Small intestine (tissue), 7 donors: ENCODE measurements around the gene TMEM263. TPM values are rescaled to one million over a fixed set of nuclear protein-coding genes. Genes with fewer than 3 reads are reported as not detected.
A peak's percentile ranks its signal among the peaks of the same experiment; 100 is the strongest.

ENCODE experiments used
- DNase-seq, 2 donors: peaks; one replicate each; pipeline versions ENCODE4 v3.0.0 to v3.0.0-alpha.2; 2013
- FAIRE-seq: peaks from 2 replicates; lab custom pipeline; 2012; peaks lifted over from hg19 to GRCh38; lab: Jason Lieb, UNC
- H3K27ac ChIP-seq, 3 donors: one replicate each; pipeline ENCODE4 v1.5.1; 2013; ENCODE audit warnings: low read length in 2 of 3, mild to moderate bottlenecking in 2 of 3, control low read depth in 1 of 3, inconsistent platforms in 1 of 3, low read depth in 1 of 3, moderate library complexity in 1 of 3
- H3K27me3 ChIP-seq, 3 donors: one replicate each; pipeline ENCODE4 v1.6.1; 2013; ENCODE audit warnings: low read length in 3 of 3, inconsistent platforms in 1 of 3; ENCODE audit not compliant: control insufficient read depth in 3 of 3, insufficient read depth in 3 of 3
- H3K36me3 ChIP-seq, 3 donors: one replicate each; pipeline ENCODE4 v1.6.1; 2013; ENCODE audit warnings: low read length in 3 of 3, inconsistent platforms in 1 of 3, low read depth in 1 of 3, mild to moderate bottlenecking in 1 of 3, moderate library complexity in 1 of 3; ENCODE audit not compliant: control insufficient read depth in 3 of 3, insufficient read depth in 2 of 3
- H3K4me1 ChIP-seq, 3 donors: one replicate each; pipeline ENCODE4 v1.6.1; 2013; ENCODE audit warnings: low read length in 2 of 3, inconsistent platforms in 1 of 3, low read depth in 1 of 3, mild to moderate bottlenecking in 1 of 3, moderate library complexity in 1 of 3; ENCODE audit not compliant: control insufficient read depth in 3 of 3, insufficient read depth in 2 of 3
- H3K4me3 ChIP-seq, 3 donors: one replicate each; pipeline ENCODE4 v1.5.1; 2013; ENCODE audit warnings: low read length in 3 of 3, control low read depth in 1 of 3, inconsistent platforms in 1 of 3, low read depth in 1 of 3, mild to moderate bottlenecking in 1 of 3, moderate library complexity in 1 of 3
- H3K9me3 ChIP-seq, 2 donors: one replicate each; pipeline ENCODE4 v1.6.1; 2013; ENCODE audit warnings: low read depth in 1 of 2, low read length in 1 of 2; ENCODE audit not compliant: control insufficient read depth in 2 of 2, insufficient read depth in 1 of 2
- WGBS, 3 donors: extraction: QIAGEN DNeasy Blood & Tissue Kit; methylation state at CpG; one replicate each; pipeline ENCODE4 v1.1.7; 2013; 5-methylcytosine and 5-hydroxymethylcytosine counted together
- polyA plus RNA-seq, 4 donors: library from polyadenylated mRNA; stranded (reverse) in 3 of 4; unstranded in 1 of 4; fragments of 200-250 nt in 3 of 4; fragments of 120-200 nt in 1 of 4; gene quantifications; one replicate each; pipeline versions ENCODE4 v1.2.1 to v1.2.3, GENCODE V29; 2013
- donor health status: healthy with polysubstance abuse.
- donor health status: control.
- donor health status: control.
- donor health status: Bipolar disorder and iron deficiency.
- donor health status: healthy.

Gene TMEM263
- polyA plus RNA-seq, 4 donors, result 12.7 to 41.0 (median 20.5) TPM

- Histone ChIP-seq H3K27me3 (no peaks in the 10 kb centered on the region), H3K36me3 (no peaks in the 10 kb centered on the region), H3K4me3 (no peak overlapping the region), H3K4me1 (no peaks in the 10 kb centered on the region), H3K27ac (no peak overlapping the region), H3K9me3 (no peaks in the 10 kb centered on the region)
- DNase-seq (no peak), FAIRE-seq (no peak)
- 96 to 100% (median 100%) methylated on average over 1 of the region's 1 CpG for WGBS, 3 donors
Measured at GRCh38 chr12:106926657-106927056, 29.1 kb upstream of the TMEM263 start.

GRCh38 chr12:106934277-106934676 lies 21.4 kb upstream of the TMEM263 start:
- DNase-seq, result no peak
- no peaks in the 10 kb centered on the region for H3K36me3 ChIP-seq
- no peak for FAIRE-seq
- no peak overlapping the region for H3K27ac ChIP-seq
- H3K9me3 ChIP-seq, result no peaks in the 10 kb centered on the region
- WGBS, 3 donors, result 85 to 89% (median 86%) methylated on average over 3 of the region's 3 CpGs
- no peaks in the 10 kb centered on the region for H3K27me3 ChIP-seq
- H3K4me3 ChIP-seq, result no peak overlapping the region
- H3K4me1 ChIP-seq, result no peaks in the 10 kb centered on the region

- H3K4me3 ChIP-seq, result no peak overlapping the region
- WGBS, 3 donors, result 49 to 62% (median 62%) methylated on average over 6 of the region's 6 CpGs
- no peaks in the 10 kb centered on the region for H3K36me3 ChIP-seq
- FAIRE-seq, result no peak
- no peaks in the 10 kb centered on the region for H3K9me3 ChIP-seq
- peak in 1 of 2 donors; percentile 39 for DNase-seq
- H3K27ac ChIP-seq, result no peak overlapping the region
- no peaks in the 10 kb centered on the region for H3K27me3 ChIP-seq
- H3K4me1 ChIP-seq, result no peaks in the 10 kb centered on the region
Measured at GRCh38 chr12:106941481-106942156, 14.1 kb upstream of the TMEM263 start.

GRCh38 chr12:106942775-106943174 lies 12.9 kb upstream of the TMEM263 start:
- 73 to 97% (median 89%) methylated on average over 2 of the region's 2 CpGs for whole genome bisulfite sequencing, 3 donors
- no peak for FAIRE-seq
- H3K36me3 ChIP-seq, result no peaks in the 10 kb centered on the region
- no peaks in the 10 kb centered on the region for H3K4me1 ChIP-seq
- H3K4me3 ChIP-seq, result no peak overlapping the region
- H3K27ac ChIP-seq, result no peak overlapping the region
- no peaks in the 10 kb centered on the region for H3K27me3 ChIP-seq
- peaks cover 0 to 4% of the 10 kb centered on the region in 2 donors for H3K9me3 ChIP-seq
- no peak for DNase-seq

- H3K36me3 ChIP-seq, result no peaks in the 10 kb centered on the region
- WGBS, 3 donors, result 6 to 21% (median 18%) methylated on average over 1 of the region's 1 CpG
- peaks cover 0 to 11% of the 10 kb centered on the region in 2 donors for H3K9me3 ChIP-seq
- H3K27me3 ChIP-seq, result no peaks in the 10 kb centered on the region
- DNase-seq (no peak), FAIRE-seq (peak; percentile 90)
- no peak overlapping the region for H3K27ac ChIP-seq
- H3K4me1 ChIP-seq, result no peaks in the 10 kb centered on the region
- H3K4me3 ChIP-seq, result no peak overlapping the region
Measured at GRCh38 chr12:106945261-106945851, 10.4 kb upstream of the TMEM263 start.

- DNase-seq (no peak), FAIRE-seq (no peak)
- Histone ChIP-seq H3K27me3 (no peaks in the 10 kb centered on the region), H3K4me3 (no peak overlapping the region), H3K36me3 (no peaks in the 10 kb centered on the region), H3K9me3 (peaks cover 0 to 11% of the 10 kb centered on the region in 2 donors), H3K4me1 (no peaks in the 10 kb centered on the region), H3K27ac (no peak overlapping the region)
Measured at GRCh38 chr12:106947461-106947860, 8.2 kb upstream of the TMEM263 start.

GRCh38 chr12:106950591-106950990 lies 5.1 kb upstream of the TMEM263 start:
- Histone ChIP-seq H3K36me3 (no peaks in the 10 kb centered on the region), H3K27me3 (no peaks in the 10 kb centered on the region), H3K4me3 (no peak overlapping the region), H3K27ac (no peak overlapping the region), H3K9me3 (peaks cover 0 to 11% of the 10 kb centered on the region in 2 donors), H3K4me1 (peaks cover 0 to 3% (median 0%) of the 10 kb centered on the region in 3 donors)
- whole genome bisulfite sequencing, 3 donors, result 94 to 95% (median 95%) methylated on average over 5 of the region's 5 CpGs
- FAIRE-seq, result no peak
- DNase-seq, result no peak

- Histone ChIP-seq H3K4me1 (peaks cover 0 to 7% (median 0%) of the 10 kb centered on the region in 3 donors), H3K27ac (peak overlapping the region in 1 of 3 donors; percentile 36), H3K9me3 (peaks cover 0 to 5% of the 10 kb centered on the region in 2 donors), H3K27me3 (no peaks in the 10 kb centered on the region), H3K4me3 (no peak overlapping the region), H3K36me3 (no peaks in the 10 kb centered on the region)
- no peak for FAIRE-seq
- peak in 1 of 2 donors; percentile 58 for DNase-seq
- 43 to 73% (median 52%) methylated on average over 12 of the region's 12 CpGs for WGBS, 3 donors
Measured at GRCh38 chr12:106953352-106954250, 2.1 kb upstream of the TMEM263 start.
